Progenitor cell of endocrine pancreas (in vitro differentiated cells): ENCODE data around the gene PPL. TPM values are rescaled to one million over a fixed set of nuclear protein-coding genes. Genes with fewer than 3 reads are reported as not detected.
"Not testable (repeated sequence)": the region's sequence is repeated elsewhere in the genome, so short reads cannot be mapped to it uniquely, and the experiment has no call there.

Source experiments
- DNase-seq: peaks from one replicate; pipeline ENCODE4 v3.0.0; 2021; ENCODE audit warnings: low spot score; ENCODE audit not compliant: unreplicated experiment
- H3K27ac Mint-ChIP-seq: 2 replicates; pipeline ENCODE4 v1.8.0; 2021; ENCODE audit warnings: mild to moderate bottlenecking, moderate library complexity, mixed read lengths
- H3K27me3 Mint-ChIP-seq: 2 replicates; pipeline ENCODE4 v1.8.0; 2021; ENCODE audit warnings: mixed read lengths
- H3K36me3 Mint-ChIP-seq: 2 replicates; pipeline ENCODE4 v1.8.0; 2022; ENCODE audit warnings: mixed read lengths; ENCODE audit not compliant: insufficient read depth
- H3K4me1 Mint-ChIP-seq: 2 replicates; pipeline ENCODE4 v1.8.0; 2021; ENCODE audit warnings: low read depth, mixed read lengths
- H3K4me3 Mint-ChIP-seq: 2 replicates; pipeline ENCODE4 v1.8.0; 2021; ENCODE audit warnings: low read depth, mild to moderate bottlenecking, moderate library complexity, mixed read lengths
- H3K9me3 Mint-ChIP-seq: 2 replicates; pipeline ENCODE4 v1.8.0; 2021; ENCODE audit warnings: low read depth, mixed read lengths
- total RNA-seq: library from RNA; stranded (reverse); gene quantifications from 2 replicates; pipeline ENCODE4 v1.2.1, GENCODE V29; 2021
- TF ChIP-seq, protein P1 (sequence below): fragments of 200-600 bp; sonication (generic); IDR thresholded peaks from one replicate; pipeline ENCODE4 v1.5.0; 2021; ENCODE audit warnings: antibody characterized with exemption, mild to moderate bottlenecking; ENCODE audit not compliant: unreplicated experiment

PPL gene
- total RNA-seq, 1 donor from 2014 or later, result 64.1 TPM

- Mint-ChIP-seq H3K27me3 (no peaks in the 10 kb centered on the region), H3K9me3 (peaks cover 3% of the 10 kb centered on the region), H3K36me3 (peaks cover 21% of the 10 kb centered on the region), H3K4me1 (no peaks in the 10 kb centered on the region), H3K27ac (no peak overlapping the region), H3K4me3 (no peak overlapping the region)
- no peak for DNase-seq
- TF ChIP-seq, protein P1, sequence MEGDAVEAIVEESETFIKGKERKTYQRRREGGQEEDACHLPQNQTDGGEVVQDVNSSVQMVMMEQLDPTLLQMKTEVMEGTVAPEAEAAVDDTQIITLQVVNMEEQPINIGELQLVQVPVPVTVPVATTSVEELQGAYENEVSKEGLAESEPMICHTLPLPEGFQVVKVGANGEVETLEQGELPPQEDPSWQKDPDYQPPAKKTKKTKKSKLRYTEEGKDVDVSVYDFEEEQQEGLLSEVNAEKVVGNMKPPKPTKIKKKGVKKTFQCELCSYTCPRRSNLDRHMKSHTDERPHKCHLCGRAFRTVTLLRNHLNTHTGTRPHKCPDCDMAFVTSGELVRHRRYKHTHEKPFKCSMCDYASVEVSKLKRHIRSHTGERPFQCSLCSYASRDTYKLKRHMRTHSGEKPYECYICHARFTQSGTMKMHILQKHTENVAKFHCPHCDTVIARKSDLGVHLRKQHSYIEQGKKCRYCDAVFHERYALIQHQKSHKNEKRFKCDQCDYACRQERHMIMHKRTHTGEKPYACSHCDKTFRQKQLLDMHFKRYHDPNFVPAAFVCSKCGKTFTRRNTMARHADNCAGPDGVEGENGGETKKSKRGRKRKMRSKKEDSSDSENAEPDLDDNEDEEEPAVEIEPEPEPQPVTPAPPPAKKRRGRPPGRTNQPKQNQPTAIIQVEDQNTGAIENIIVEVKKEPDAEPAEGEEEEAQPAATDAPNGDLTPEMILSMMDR, result no peak
Observed at GRCh38 chr16:4897328-4897727, 39.6 kb downstream of the PPL start.

GRCh38 chr16:4896761-4897160 is 40.2 kb downstream of the PPL start:
- not testable (repeated sequence) for DNase-seq, H3K9me3 Mint-ChIP-seq, H3K4me1 Mint-ChIP-seq, H3K4me3 Mint-ChIP-seq, H3K27ac Mint-ChIP-seq, H3K27me3 Mint-ChIP-seq
- peaks cover 19% of the 10 kb centered on the region for H3K36me3 Mint-ChIP-seq

GRCh38 chr16:4895366-4895765 is 41.6 kb downstream of the PPL start:
- H3K36me3 Mint-ChIP-seq, result peaks cover 21% of the 10 kb centered on the region
- no peaks in the 10 kb centered on the region for H3K27me3 Mint-ChIP-seq
- H3K9me3 Mint-ChIP-seq, result peaks cover 3% of the 10 kb centered on the region
- no peak overlapping the region for H3K27ac Mint-ChIP-seq
- no peak for DNase-seq
- H3K4me3 Mint-ChIP-seq, result no peak overlapping the region
- TF ChIP-seq, protein P1, result no peak
- H3K4me1 Mint-ChIP-seq, result no peaks in the 10 kb centered on the region

GRCh38 chr16:4894276-4895150 is 42.4 kb downstream of the PPL start:
- Mint-ChIP-seq H3K27me3 (no peaks in the 10 kb centered on the region), H3K27ac (no peak overlapping the region), H3K4me1 (no peaks in the 10 kb centered on the region), H3K36me3 (peaks cover 16% of the 10 kb centered on the region), H3K4me3 (no peak overlapping the region), H3K9me3 (peaks cover 3% of the 10 kb centered on the region)
- DNase-seq, result no peak
- TF ChIP-seq, protein P1, result no peak

DNA sequence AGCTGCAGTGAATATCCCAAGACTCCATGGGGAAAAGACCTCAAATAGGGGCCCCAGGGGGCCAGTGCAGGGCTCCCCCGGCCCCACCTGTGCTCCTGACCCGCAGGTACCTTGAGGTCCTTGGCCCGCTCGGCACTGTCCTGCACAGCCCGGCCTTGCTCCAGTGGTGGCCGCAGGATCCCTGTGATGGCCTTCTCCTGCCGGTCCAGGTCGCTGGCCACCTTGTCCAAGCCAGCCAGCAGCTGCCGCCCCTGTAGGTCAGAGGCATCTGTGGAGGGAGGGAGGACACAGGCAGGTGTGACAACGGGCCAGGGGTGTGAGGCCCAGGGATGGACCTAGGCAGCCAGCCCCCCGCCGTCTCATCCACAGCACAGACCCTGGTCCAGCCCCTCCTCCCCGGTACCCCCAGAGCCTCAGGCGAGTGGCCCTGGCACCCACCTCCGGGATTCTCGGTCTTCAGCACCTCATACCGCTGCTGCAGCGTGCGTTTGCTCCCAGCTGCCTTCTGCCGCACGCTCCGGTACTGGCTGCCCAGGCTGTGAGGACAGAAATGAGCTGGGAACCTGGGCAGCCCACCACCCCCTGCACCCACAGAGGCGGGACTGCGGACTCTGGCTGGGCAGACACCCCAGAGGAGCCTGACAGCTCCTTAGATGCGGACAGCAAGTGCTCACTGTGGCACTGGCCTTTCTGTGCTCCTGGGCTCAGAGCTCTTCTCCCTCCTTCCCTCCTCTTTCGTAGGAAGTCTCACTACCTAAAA is 43.7 kb downstream of the PPL start:
- H3K27ac Mint-ChIP-seq, result peak overlapping the region; percentile 39
- no peak overlapping the region for H3K4me3 Mint-ChIP-seq
- DNase-seq, result no peak
- no peaks in the 10 kb centered on the region for H3K27me3 Mint-ChIP-seq
- H3K4me1 Mint-ChIP-seq, result no peaks in the 10 kb centered on the region
- TF ChIP-seq, protein P1, result no peak
- peaks cover 13% of the 10 kb centered on the region for H3K36me3 Mint-ChIP-seq
- peaks cover 1% of the 10 kb centered on the region for H3K9me3 Mint-ChIP-seq
